ENCODE data around the gene CPEB2. TPM values are rescaled to one million over a fixed set of nuclear protein-coding genes. Genes with fewer than 3 reads are reported as not detected.

CPEB2 gene
- total RNA-seq, 1 donor from 2014 or later = 27.8 TPM

DNA sequence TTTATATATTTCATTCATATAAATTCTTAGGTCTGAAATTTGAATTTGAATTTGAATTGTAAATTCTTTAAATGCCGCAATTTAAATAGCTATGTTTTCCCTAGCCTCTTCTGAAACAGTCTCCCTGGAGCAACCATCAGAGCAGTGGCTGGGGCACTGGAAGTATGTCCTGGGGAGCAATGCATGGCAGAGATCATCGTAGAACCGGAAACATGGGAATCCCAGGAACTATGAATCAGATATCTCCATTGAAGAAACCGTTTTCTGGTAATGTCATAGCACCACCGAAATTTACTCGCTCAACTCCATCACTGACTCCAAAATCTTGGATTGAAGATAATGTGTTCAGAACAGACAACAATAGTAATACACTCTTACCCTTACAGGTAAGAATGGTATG lies 4.9 kb downstream of the CPEB2 start:
- no peak for DNase-seq (ENCODE audit: extremely low read depth, low read depth, low spot score)

DNA sequence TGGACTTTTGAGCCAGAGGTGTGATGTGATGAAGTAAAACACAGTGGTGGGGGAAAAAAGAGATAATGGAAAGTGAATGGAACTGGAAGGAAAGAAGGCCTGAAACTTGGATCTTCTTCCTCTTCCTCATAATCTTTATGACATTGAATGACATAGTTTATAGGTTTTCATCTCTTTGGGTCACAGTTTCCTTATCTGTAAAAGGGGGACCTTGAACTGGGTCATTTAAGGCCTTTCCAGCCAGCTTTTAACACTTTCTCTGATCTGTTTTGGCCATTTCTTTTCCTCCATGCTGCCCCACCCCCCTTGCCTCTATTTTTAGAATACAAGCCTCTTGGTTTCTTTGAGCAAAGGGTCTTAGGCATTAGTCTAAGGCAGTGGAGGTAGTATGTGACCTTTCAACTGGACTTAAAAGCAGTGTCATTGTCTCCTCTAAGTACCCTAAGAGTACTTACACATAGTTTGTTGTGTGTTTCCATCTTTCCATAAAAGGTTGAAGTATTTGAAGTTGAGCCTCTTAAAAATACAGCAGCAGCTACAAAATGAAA lies 7.8 kb downstream of the CPEB2 start:
- no peak for DNase-seq (ENCODE audit: extremely low read depth, low read depth, low spot score)

DNA sequence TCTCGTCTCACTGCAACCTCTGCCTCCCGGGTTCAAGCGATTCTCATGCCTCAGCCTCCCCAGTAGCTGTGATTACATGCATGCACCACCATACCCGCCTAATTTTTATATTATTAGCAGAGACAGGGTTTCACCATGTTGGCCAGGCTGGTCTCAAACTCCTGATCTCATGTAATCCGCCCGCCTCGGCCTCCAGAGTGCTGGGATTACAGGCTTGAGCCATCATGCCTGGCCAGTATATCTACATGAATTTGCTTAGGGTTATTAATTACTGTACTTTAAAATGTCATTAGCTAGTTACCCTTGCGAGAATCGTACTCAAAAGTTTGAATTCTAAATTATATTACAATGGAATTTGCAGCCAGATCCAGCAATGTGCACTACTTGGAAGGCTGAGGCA lies 8.9 kb downstream of the CPEB2 start:
- DNase-seq (ENCODE audit: extremely low read depth, low read depth, low spot score) = no peak

DNA sequence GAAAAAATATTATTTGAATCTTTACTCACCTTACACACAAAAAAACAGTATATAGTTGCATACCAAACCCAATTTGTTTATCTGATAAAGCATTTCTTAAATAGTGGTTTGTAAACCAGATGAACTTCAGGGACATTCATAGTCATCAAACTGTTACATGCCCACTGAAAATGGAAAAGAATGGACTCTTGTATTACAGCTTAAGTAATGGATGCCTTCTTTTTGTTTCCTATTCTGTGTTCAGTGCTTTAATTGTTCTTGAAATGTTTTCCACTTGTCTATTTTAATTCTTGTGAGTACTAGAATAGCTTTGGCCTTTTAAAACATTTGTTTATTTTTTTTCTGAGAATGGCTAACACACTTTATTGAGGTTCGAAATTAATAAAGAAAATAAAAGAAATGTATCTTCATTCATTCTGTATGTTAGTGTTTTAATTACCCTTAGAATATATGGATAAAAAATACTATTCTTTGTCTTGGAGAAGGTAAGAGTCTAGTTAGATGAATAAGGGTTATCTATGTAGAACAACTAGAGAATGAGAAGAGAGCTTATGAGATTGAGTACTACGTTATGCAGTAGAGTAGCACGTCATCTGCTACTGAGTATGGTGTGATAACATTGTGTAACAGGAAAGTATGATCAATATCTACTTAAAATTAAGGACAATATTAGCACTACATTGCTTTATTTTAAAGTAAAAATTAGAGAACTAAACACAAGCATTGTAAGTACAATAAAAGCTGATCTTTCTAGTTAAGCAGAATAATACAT lies 9.9 kb downstream of the CPEB2 start:
- no peak for DNase-seq (ENCODE audit: extremely low read depth, low read depth, low spot score)

DNA sequence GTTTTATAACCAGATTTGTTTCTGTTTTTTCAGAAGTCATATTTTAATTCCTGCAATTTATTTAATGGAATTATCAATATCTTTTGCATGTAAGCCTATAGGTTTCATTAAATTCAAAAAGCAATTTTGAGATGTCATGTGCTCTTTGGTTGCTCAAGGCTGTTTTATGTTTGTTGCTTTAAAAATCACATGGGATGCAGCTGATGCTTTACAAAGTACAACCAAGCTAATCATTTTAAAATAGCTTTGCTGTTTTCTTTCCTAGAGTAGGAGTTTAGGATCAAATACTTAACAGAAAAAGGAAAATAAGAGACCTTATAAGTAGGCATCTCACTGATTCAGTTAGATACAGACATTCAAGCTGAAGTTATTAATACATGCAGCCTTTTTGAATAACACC lies 11.3 kb downstream of the CPEB2 start:
- no peak for DNase-seq (ENCODE audit: extremely low read depth, low read depth, low spot score)

DNA sequence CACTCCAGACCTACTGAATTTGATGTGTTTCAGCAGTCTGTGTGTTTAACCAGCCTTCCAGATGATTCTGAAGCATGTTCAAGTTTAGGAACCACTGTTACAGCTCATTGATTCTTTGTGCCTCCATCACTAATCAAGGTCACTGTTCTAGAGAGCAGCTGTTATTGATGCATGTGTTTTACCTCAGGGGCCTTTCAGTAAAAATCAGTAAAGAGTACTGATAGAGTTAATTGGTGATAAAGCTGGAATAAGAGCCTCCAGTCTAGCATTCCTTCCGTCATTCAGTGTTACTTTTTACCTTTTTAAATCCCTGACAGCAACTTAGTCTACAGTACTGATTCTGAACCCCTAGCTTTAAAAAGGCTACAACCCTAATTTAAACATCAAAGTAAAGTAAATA lies 12.9 kb downstream of the CPEB2 start:
- no peak for DNase-seq (ENCODE audit: extremely low read depth, low read depth, low spot score)

DNA sequence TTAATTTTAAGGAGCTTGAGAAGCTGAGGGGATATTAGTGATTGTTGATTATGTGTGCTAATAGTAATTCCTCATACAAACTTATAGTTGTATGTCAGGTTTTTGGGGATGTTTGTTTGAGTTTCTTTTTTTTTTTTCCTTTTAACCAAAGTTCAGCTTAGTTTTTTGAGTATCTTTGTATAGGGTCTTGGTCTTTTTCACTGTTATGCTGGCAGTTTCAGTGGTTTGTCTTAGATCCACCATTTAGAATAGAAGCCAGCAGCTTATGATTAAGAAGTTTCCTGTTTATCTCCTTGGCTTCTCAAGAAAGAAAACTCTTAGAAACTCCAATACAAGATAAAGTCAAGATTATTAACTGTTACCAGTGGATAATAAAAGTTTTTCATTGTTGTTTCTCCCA lies 16.1 kb downstream of the CPEB2 start:
- DNase-seq (ENCODE audit: extremely low read depth, low read depth, low spot score) = no peak

DNA sequence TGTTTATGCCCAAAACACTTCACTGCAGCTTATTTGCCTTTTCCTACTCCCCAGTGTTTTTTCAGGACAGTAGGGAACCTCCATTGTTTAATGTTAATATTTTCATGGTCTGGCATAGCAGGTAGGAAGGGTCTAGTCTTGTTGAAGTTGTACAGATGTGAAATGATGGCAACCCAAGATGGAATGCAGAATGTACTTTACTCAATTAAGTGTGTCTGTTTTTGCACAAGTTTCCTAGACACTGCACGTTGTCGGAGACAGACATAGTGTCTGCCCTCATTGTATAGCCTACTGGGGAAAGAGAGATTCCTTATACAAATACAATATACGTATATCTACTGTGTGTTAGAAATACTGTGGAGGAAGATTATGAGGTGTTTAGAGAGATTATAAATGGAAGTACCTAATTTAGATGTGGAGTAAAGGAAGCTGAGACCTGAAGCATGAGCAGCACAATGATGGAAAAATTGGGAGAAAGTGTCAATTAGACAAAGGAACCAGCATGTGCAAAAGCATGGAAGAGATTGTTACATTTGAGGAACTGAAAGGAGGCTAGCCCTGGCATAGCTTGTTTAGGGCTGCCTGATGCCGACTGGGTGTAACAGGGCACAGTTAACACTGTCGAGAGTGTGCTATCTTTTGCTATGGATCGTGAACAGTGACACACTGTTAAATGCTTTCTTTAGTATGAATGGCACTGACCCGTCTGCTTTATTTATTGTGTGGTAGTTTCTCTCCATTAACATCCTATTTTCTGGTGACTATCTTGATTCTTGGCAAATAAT lies 18.4 kb downstream of the CPEB2 start:
- DNase-seq (ENCODE audit: extremely low read depth, low read depth, low spot score) = no peak

DNA sequence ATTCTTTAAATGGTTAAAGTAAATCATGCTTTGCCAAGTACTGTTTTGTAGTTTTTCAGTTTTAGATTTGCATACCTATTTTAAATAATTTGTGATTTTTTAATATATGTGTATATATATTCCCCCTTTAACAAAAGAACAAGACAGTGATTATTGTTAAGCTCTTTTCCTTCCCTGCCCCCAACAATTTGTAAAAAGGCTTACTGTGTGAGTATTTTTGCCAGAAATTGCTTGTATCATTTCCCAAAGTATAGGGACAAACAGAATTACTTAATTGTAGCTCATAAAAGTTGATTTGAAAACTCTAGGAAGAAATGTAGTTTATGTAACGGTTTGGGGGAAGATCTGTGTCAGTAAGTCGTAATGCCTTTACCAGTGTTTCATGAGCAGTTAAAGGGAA lies 19.0 kb downstream of the CPEB2 start:
- DNase-seq (ENCODE audit: extremely low read depth, low read depth, low spot score) = no peak

DNA sequence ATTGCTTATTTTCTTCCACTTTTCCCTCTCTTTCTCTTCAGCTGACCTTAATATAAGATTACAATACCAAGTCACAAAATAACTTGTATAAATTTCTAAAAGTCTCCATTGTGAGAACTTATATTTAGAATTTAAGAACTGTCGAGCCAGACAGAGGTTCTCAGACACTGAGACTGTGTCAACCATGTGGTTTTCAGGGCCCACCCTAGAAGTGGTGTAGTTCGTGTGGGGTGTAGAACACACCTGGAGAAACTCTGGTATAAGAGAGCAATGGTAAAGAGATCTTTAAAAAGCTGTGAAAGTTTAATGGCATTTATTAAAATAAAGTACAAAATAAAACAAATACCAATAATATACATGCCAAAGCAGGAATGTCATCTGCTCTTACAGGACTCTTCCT lies 19.7 kb downstream of the CPEB2 start:
- DNase-seq (ENCODE audit: extremely low read depth, low read depth, low spot score) = no peak

DNA sequence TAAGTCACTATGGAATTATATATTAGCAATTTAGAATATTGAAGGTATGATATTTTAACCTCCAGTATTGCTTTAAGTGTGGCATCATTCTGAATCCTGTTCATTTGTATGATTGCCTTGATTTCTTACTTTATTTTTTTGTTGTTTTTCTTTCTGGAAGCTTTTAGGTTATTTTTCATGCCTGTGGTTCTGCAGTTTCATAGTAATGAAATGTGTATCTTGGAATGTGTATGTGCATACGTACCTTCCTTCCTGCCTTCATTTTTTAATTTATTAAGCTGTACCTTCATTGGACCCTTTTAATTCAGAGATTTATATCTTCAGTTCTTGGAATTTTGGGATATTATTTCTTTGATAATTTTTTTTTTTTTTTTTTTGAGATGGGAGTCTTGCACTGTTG lies 22.1 kb downstream of the CPEB2 start:
- no peak for DNase-seq (ENCODE audit: extremely low read depth, low read depth, low spot score)

DNA sequence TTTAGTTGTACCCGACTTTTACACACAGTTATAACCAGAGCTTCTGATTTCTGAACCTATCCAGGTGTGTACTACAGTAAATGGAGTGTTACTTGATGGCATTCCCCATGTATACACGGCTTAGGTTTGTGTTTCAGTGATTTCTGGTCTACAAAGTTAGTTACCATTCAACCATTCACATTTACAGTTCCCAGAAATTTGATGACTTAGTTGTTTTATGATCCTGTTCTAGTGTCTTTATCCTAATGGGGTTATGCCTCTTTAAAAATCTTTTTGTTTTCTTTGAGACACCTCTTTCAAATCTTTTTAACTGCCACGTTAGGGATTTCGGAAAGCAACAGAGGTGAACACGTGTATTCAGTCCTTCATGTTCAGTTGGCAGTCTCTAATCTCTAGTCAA lies 23.4 kb downstream of the CPEB2 start:
- DNase-seq (ENCODE audit: extremely low read depth, low read depth, low spot score) = no peak

DNA sequence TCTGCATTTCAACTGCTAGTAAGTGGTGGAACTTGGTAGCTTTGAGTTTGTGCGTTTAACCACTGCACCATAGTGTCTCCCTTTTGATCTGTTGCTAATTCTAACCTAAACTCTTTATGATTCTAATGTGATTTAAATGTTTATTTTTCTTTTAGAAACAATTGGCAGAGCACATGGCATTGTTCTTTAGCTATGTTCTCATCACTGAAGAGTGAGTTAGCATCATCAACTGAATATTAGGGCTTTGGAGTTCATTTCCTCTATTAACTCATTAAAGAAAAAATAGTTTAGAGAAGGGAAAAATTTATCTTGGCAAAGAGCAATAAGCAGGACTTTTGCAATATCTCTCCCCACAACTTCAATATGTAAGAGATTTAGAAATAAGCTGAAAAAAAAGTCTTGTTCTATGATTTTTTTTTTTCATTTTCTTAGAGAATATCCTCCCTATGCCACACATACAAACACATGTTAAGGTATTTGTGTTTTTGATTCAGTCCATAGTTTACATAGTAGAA lies 25.7 kb downstream of the CPEB2 start:
- no peak for DNase-seq (ENCODE audit: extremely low read depth, low read depth, low spot score)

DNA sequence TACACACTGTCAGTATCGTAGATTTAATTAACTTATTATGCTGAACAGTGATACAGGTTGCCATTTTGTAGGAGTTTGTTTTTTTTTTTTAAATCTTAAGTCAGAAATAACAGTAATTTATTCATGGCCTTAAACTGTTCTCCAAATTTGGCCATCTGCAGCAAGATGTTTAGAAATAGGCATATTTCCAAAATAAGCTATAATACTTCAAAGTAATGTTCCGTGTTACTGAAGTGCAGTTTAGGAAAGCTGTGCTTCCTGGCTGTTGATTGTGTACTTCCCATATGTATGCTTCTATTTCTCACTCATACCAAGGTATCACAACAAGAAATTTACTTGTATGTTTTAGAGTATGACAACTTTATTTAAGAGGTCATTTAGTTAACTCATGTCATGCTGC lies 28.9 kb downstream of the CPEB2 start:
- no peak for DNase-seq (ENCODE audit: extremely low read depth, low read depth, low spot score)

DNA sequence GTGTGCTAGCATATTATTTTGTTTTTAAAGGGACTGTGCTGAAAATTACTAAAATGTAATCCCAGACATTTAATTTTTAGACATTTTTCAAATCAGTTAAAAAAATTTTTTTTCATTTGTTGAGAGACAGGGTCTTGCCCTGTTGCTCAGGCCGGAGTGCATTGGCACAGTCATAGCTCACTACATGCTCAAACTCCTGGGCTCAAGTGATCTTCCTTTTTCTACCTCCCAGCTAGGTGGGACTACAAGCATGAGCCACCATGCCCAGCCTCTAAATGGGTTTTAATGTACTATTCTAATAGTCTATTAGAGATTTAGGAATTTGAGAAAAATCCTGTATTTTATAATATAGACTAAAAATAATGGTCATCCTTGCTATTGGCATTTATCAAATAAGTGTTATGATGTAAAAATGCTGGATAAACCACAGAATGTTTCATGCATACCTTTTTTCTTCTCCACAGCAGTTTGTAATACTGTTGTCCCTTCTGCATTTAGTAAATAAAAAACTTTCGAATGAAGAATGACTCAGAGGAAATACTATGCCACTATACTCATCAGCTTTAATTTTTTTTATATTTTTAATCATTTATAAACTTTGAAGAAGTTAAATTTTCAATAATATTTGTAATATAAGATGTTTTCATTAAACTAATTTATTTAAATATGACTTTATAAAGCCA lies 29.9 kb downstream of the CPEB2 start:
- no peak for DNase-seq (ENCODE audit: extremely low read depth, low read depth, low spot score)

DNA sequence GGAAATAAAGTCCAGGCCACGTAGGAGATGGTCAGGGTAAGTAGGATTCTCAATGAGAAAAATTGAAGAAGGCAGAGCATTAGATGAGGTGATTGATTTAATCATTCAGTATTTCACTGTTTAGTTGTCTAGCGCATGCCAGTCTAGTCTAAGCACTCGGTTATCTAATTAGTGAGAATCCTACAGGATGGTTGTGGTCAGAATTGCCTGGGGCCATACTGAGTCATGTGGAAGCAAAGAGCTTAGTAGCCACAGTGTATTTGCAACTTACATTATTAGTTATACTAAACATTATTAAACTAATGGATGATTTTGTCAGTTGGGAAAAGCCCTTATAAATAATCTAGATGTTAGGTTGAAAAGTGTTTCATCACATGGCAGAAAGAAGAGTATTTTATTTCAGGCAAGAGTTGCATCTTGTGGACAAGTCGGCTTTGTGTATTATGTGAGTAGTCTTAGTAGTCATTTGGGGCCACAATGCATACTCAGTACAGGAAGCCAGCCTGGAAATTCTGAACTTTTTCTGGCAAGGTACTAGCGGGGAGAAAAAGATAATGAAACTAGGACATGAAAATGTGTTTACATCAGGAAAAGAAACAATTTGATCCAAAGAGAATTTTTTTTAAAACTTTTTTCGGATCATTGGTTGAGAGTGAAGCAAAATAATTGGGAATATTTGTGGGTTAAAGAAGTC lies 31.9 kb downstream of the CPEB2 start:
- DNase-seq (ENCODE audit: extremely low read depth, low read depth, low spot score) = no peak

DNA sequence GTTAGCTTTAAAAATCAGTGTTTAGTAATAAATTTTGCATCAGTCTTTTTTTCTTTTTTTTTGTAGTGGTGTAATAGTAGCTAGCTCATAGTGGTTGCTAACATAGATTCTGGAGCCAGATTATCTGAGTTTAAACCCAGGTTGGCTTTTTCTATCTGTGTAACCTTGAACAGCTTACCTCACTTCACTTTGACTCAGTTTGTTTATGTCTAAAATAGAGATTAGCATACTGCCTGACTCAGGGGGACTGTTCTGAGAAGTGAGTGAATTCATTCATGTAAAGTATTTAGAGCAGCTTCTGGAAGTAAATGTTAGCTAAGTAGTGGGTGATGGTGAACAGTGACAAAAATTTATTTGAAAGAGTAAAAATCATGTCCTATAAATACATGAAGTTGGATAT lies 32.9 kb downstream of the CPEB2 start:
- no peak for DNase-seq (ENCODE audit: extremely low read depth, low read depth, low spot score)

DNA sequence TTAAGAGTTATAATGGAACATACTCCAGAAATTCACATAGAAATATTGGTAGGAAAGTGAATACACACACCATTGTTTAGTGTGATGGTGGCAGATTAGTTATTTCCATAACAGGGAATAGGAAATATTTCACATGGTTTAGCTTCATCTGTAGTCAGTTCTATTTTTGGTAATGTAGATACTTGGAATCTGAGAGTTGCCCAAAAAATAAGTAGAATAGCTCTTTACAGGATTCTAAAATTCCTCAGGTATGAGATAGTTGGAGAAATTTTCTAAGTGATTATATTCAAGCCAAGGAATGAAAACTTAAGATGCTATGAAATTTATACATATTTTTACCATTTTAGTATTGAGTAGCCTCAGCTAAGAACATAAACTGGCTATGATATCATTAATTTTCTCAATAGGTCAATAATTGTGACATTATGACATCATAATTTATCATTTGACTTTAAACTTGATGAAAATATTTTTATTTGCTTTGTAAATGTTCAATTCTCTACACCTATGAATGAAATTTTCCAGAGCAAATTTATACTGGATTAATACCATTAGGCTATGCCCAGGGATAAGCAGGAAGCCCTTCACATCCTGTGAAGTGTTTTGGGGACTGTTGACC lies 35.8 kb downstream of the CPEB2 start:
- DNase-seq (ENCODE audit: extremely low read depth, low read depth, low spot score) = no peak

DNA sequence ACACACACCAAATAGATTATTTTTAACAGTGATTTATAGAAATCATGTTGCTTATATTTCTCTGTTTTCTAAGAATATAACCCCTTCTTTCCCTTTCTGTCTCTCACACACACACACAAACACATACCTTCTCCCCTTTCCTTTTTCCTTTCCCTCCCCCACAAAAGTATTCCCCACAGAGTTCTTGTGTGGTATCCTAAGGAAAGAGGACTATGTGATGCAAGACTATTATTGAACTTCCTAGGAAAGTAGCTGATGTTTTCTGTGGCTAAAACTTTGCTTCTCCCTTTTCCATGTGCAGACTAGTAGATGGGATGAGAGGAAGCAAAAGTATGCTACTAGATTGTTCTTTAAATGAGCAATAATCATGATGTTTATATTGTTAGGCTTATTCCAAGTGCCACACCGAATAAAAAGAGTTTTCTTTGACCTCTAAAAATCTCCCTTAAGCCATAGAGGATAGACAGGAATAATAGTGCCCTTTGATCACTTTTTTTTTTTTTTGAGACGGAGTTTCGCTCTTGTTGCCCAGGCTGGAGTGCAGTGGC lies 38.7 kb downstream of the CPEB2 start:
- DNase-seq (ENCODE audit: extremely low read depth, low read depth, low spot score) = no peak

Measured in glomerular endothelial cell (primary cell).